Measurements from ENCODE around the gene LENG1. TPM values are rescaled to one million over a fixed set of nuclear protein-coding genes. Genes with fewer than 3 reads are reported as not detected.
"Not testable (repeated sequence)": the region's sequence is repeated elsewhere in the genome, so short reads cannot be mapped to it uniquely, and the experiment has no call there.

LENG1 gene
- total and polyA plus RNA-seq, 2 donors = 11.9 to 12.1 TPM

- Histone ChIP-seq H3K9me3 (ENCODE audit: control insufficient read depth in 2 of 2, insufficient read depth in 1 of 2, low read length in 1 of 2) (peaks cover 0 to 5% of the 10 kb centered on the region in 2 donors), H3K27ac (ENCODE audit: low read depth in 1 of 2, low read length in 1 of 2) (no peak overlapping the region), H3K4me3 (ENCODE audit: low read length in 2 of 2) (no peak overlapping the region), H3K27me3 (ENCODE audit: control insufficient read depth in 2 of 2, insufficient read depth in 1 of 2, low read length in 1 of 2) (no peaks in the 10 kb centered on the region), H3K4me1 (ENCODE audit: control insufficient read depth in 2 of 2, insufficient read depth in 2 of 2, low read length in 2 of 2) (peaks cover 28 to 57% of the 10 kb centered on the region in 2 donors), H3K36me3 (ENCODE audit: control insufficient read depth in 2 of 2, insufficient read depth in 2 of 2, low read length in 1 of 2) (peaks cover 66 to 79% of the 10 kb centered on the region in 2 donors)
- WGBS = 94% methylated on average over 4 of the region's 4 CpGs
- DNase-seq (ENCODE audit: low read depth in 6 of 9, low spot score in 9 of 9) = no peak
Observed at GRCh38 chr19:54204767-54205468, 45.4 kb upstream of the LENG1 start.

- Histone ChIP-seq H3K36me3 (ENCODE audit: control insufficient read depth in 2 of 2, insufficient read depth in 2 of 2, low read length in 1 of 2) (peaks cover 57 to 71% of the 10 kb centered on the region in 2 donors), H3K27ac (ENCODE audit: low read depth in 1 of 2, low read length in 1 of 2) (no peak overlapping the region), H3K4me1 (ENCODE audit: control insufficient read depth in 2 of 2, insufficient read depth in 2 of 2, low read length in 2 of 2) (peaks cover 21 to 44% of the 10 kb centered on the region in 2 donors), H3K4me3 (ENCODE audit: low read length in 2 of 2) (no peak overlapping the region), H3K9me3 (ENCODE audit: control insufficient read depth in 2 of 2, insufficient read depth in 1 of 2, low read length in 1 of 2) (peaks cover 0 to 4% of the 10 kb centered on the region in 2 donors), H3K27me3 (ENCODE audit: control insufficient read depth in 2 of 2, insufficient read depth in 1 of 2, low read length in 1 of 2) (no peaks in the 10 kb centered on the region)
- DNase-seq (ENCODE audit: low read depth in 6 of 9, low spot score in 9 of 9) = no peak
- 90% methylated on average over 9 of the region's 9 CpGs for WGBS
Observed at GRCh38 chr19:54203151-54203611, 43.7 kb upstream of the LENG1 start.

- WGBS = 82% methylated on average over 13 of the region's 13 CpGs
Observed at GRCh38 chr19:54201980-54202379, 42.5 kb upstream of the LENG1 start.

GRCh38 chr19:54201172-54201701 is 41.7 kb upstream of the LENG1 start:
- peak overlapping the region; percentile 73 to 93 for H3K4me3 ChIP-seq (ENCODE audit: low read length in 2 of 2)
- WGBS = 9% methylated on average over 28 of the region's 28 CpGs
- H3K27me3 ChIP-seq (ENCODE audit: control insufficient read depth in 2 of 2, insufficient read depth in 1 of 2, low read length in 1 of 2) = no peaks in the 10 kb centered on the region
- peaks cover 13 to 34% of the 10 kb centered on the region in 2 donors for H3K4me1 ChIP-seq (ENCODE audit: control insufficient read depth in 2 of 2, insufficient read depth in 2 of 2, low read length in 2 of 2)
- no peak for DNase-seq (ENCODE audit: low read depth in 6 of 9, low spot score in 9 of 9)
- no peaks in the 10 kb centered on the region for H3K9me3 ChIP-seq (ENCODE audit: control insufficient read depth in 2 of 2, insufficient read depth in 1 of 2, low read length in 1 of 2)
- peak overlapping the region; percentile 96 to 98 for H3K27ac ChIP-seq (ENCODE audit: low read depth in 1 of 2, low read length in 1 of 2)
- peaks cover 40 to 52% of the 10 kb centered on the region in 2 donors for H3K36me3 ChIP-seq (ENCODE audit: control insufficient read depth in 2 of 2, insufficient read depth in 2 of 2, low read length in 1 of 2)

More at GRCh38 chr19:54201980-54202379, 42.5 kb upstream of the LENG1 start:
- no peak for DNase-seq (ENCODE audit: low read depth in 6 of 9, low spot score in 9 of 9)
- Histone ChIP-seq H3K4me1 (ENCODE audit: control insufficient read depth in 2 of 2, insufficient read depth in 2 of 2, low read length in 2 of 2) (peaks cover 13 to 36% of the 10 kb centered on the region in 2 donors), H3K36me3 (ENCODE audit: control insufficient read depth in 2 of 2, insufficient read depth in 2 of 2, low read length in 1 of 2) (peaks cover 48 to 60% of the 10 kb centered on the region in 2 donors), H3K27me3 (ENCODE audit: control insufficient read depth in 2 of 2, insufficient read depth in 1 of 2, low read length in 1 of 2) (no peaks in the 10 kb centered on the region), H3K4me3 (ENCODE audit: low read length in 2 of 2) (peak overlapping the region; percentile 73 to 93), H3K27ac (ENCODE audit: low read depth in 1 of 2, low read length in 1 of 2) (no peak overlapping the region), H3K9me3 (ENCODE audit: control insufficient read depth in 2 of 2, insufficient read depth in 1 of 2, low read length in 1 of 2) (no peaks in the 10 kb centered on the region)

- H3K27me3 ChIP-seq (ENCODE audit: control insufficient read depth in 2 of 2, insufficient read depth in 1 of 2, low read length in 1 of 2) = no peaks in the 10 kb centered on the region
- 99% methylated on average over 16 of the region's 16 CpGs for WGBS
- H3K4me3 ChIP-seq (ENCODE audit: low read length in 2 of 2) = no peak overlapping the region
- no peak for DNase-seq (ENCODE audit: low read depth in 6 of 9, low spot score in 9 of 9)
- H3K9me3 ChIP-seq (ENCODE audit: control insufficient read depth in 2 of 2, insufficient read depth in 1 of 2, low read length in 1 of 2) = no peaks in the 10 kb centered on the region
- peaks cover 13 to 32% of the 10 kb centered on the region in 2 donors for H3K4me1 ChIP-seq (ENCODE audit: control insufficient read depth in 2 of 2, insufficient read depth in 2 of 2, low read length in 2 of 2)
- peaks cover 28 to 40% of the 10 kb centered on the region in 2 donors for H3K36me3 ChIP-seq (ENCODE audit: control insufficient read depth in 2 of 2, insufficient read depth in 2 of 2, low read length in 1 of 2)
- no peak overlapping the region for H3K27ac ChIP-seq (ENCODE audit: low read depth in 1 of 2, low read length in 1 of 2)
Observed at GRCh38 chr19:54199401-54199800, 39.9 kb upstream of the LENG1 start.

GRCh38 chr19:54197121-54197520 is 37.6 kb upstream of the LENG1 start:
- Histone ChIP-seq H3K4me3 (ENCODE audit: low read length in 2 of 2) (no peak overlapping the region), H3K27me3 (ENCODE audit: control insufficient read depth in 2 of 2, insufficient read depth in 1 of 2, low read length in 1 of 2) (no peaks in the 10 kb centered on the region), H3K27ac (ENCODE audit: low read depth in 1 of 2, low read length in 1 of 2) (no peak overlapping the region), H3K9me3 (ENCODE audit: control insufficient read depth in 2 of 2, insufficient read depth in 1 of 2, low read length in 1 of 2) (no peaks in the 10 kb centered on the region), H3K36me3 (ENCODE audit: control insufficient read depth in 2 of 2, insufficient read depth in 2 of 2, low read length in 1 of 2) (peaks cover 20 to 31% of the 10 kb centered on the region in 2 donors), H3K4me1 (ENCODE audit: control insufficient read depth in 2 of 2, insufficient read depth in 2 of 2, low read length in 2 of 2) (peaks cover 9 to 17% of the 10 kb centered on the region in 2 donors)
- DNase-seq (ENCODE audit: low read depth in 6 of 9, low spot score in 9 of 9) = no peak
- 94% methylated on average over 3 of the region's 3 CpGs for WGBS

GRCh38 chr19:54196536-54196935 is 37.0 kb upstream of the LENG1 start:
- Histone ChIP-seq H3K36me3 (ENCODE audit: control insufficient read depth in 2 of 2, insufficient read depth in 2 of 2, low read length in 1 of 2) (peaks cover 17 to 25% of the 10 kb centered on the region in 2 donors), H3K4me1 (ENCODE audit: control insufficient read depth in 2 of 2, insufficient read depth in 2 of 2, low read length in 2 of 2) (peaks cover 11 to 17% of the 10 kb centered on the region in 2 donors), H3K27ac (ENCODE audit: low read depth in 1 of 2, low read length in 1 of 2) (no peak overlapping the region), H3K9me3 (ENCODE audit: control insufficient read depth in 2 of 2, insufficient read depth in 1 of 2, low read length in 1 of 2) (no peaks in the 10 kb centered on the region), H3K27me3 (ENCODE audit: control insufficient read depth in 2 of 2, insufficient read depth in 1 of 2, low read length in 1 of 2) (no peaks in the 10 kb centered on the region), H3K4me3 (ENCODE audit: low read length in 2 of 2) (no peak overlapping the region)
- 98% methylated on average over 7 of the region's 7 CpGs for WGBS
- no peak for DNase-seq (ENCODE audit: low read depth in 6 of 9, low spot score in 9 of 9)

GRCh38 chr19:54194463-54194862 is 34.9 kb upstream of the LENG1 start:
- not testable (repeated sequence) for H3K4me1 ChIP-seq (ENCODE audit: control insufficient read depth in 2 of 2, insufficient read depth in 2 of 2, low read length in 2 of 2); DNase-seq (ENCODE audit: low read depth in 6 of 9, low spot score in 9 of 9); H3K27ac ChIP-seq (ENCODE audit: low read depth in 1 of 2, low read length in 1 of 2); H3K4me3 ChIP-seq (ENCODE audit: low read length in 2 of 2); H3K27me3 ChIP-seq (ENCODE audit: control insufficient read depth in 2 of 2, insufficient read depth in 1 of 2, low read length in 1 of 2); H3K9me3 ChIP-seq (ENCODE audit: control insufficient read depth in 2 of 2, insufficient read depth in 1 of 2, low read length in 1 of 2)
- over 99% methylated on average over 12 of the region's 12 CpGs for WGBS
- peaks cover 17 to 20% of the 10 kb centered on the region in 2 donors for H3K36me3 ChIP-seq (ENCODE audit: control insufficient read depth in 2 of 2, insufficient read depth in 2 of 2, low read length in 1 of 2)

GRCh38 chr19:54193011-54193410 is 33.5 kb upstream of the LENG1 start:
- H3K27ac ChIP-seq (ENCODE audit: low read depth in 1 of 2, low read length in 1 of 2) = no peak overlapping the region

More at GRCh38 chr19:54193011-54193410, 33.5 kb upstream of the LENG1 start:
- H3K36me3 ChIP-seq (ENCODE audit: control insufficient read depth in 2 of 2, insufficient read depth in 2 of 2, low read length in 1 of 2) = peaks cover 17 to 20% of the 10 kb centered on the region in 2 donors
- no peaks in the 10 kb centered on the region for H3K27me3 ChIP-seq (ENCODE audit: control insufficient read depth in 2 of 2, insufficient read depth in 1 of 2, low read length in 1 of 2)
- H3K9me3 ChIP-seq (ENCODE audit: control insufficient read depth in 2 of 2, insufficient read depth in 1 of 2, low read length in 1 of 2) = no peaks in the 10 kb centered on the region
- no peak overlapping the region for H3K4me3 ChIP-seq (ENCODE audit: low read length in 2 of 2)
- peaks cover 17 to 18% of the 10 kb centered on the region in 2 donors for H3K4me1 ChIP-seq (ENCODE audit: control insufficient read depth in 2 of 2, insufficient read depth in 2 of 2, low read length in 2 of 2)
- no peak for DNase-seq (ENCODE audit: low read depth in 6 of 9, low spot score in 9 of 9)
- WGBS = 97% methylated on average over 11 of the region's 11 CpGs
